GM12878 (cell line): ENCODE results near the gene SLC25A11. TPM values are rescaled to one million over a fixed set of nuclear protein-coding genes. Genes with fewer than 3 reads are reported as not detected.

Experiments
- ATAC-seq: fragments of 200-7000 bp; cut with Tn5 transposase; 3 replicates; pipeline ENCODE4 v1.9.1; 2020; ENCODE audit warnings: mild to moderate bottlenecking, moderate library complexity
- BruUV-seq: library from RNA; stranded (reverse); fragments of 400-500 nt; replicated peaks from 2 replicates; lab custom pipeline; 2021; lab: Mats Ljungman, UMichigan
- CTCF ChIA-PET: fragments of 300-600 bp; sonication (Branson Sonifier 250); formaldehyde crosslinking; extraction: SDS; loops from one replicate; lab custom pipeline; 2021; ENCODE audit warnings: inconsistent platforms; lab: Yijun Ruan, JAX
- POLR2A ChIA-PET: fragments of 350-600 bp; formaldehyde crosslinking; extraction: SDS; loops from one replicate; lab custom pipeline; 2021; ENCODE audit warnings: inconsistent platforms; lab: Charles Lee
- RAD21 ChIA-PET: fragments of 300-600 bp; sonication (Branson Sonifier 250); formaldehyde crosslinking; loops from one replicate; lab custom pipeline; 2023; ENCODE audit warnings: antibody characterized with exemption; ENCODE audit not compliant: unreplicated experiment; lab: Charles Lee
- SMC1A ChIA-PET: fragments of 300-600 bp; sonication (Branson Sonifier 250); formaldehyde crosslinking; loops from one replicate; lab custom pipeline; 2023; ENCODE audit not compliant: unreplicated experiment, uncharacterized antibody; lab: Charles Lee
- DNase-seq: peaks from one replicate; pipeline ENCODE4 v3.0.0-alpha.2; 2011; ENCODE audit warnings: low read depth, low spot score
- FAIRE-seq: peaks from 3 replicates; lab custom pipeline; 2011; peaks lifted over from hg19 to GRCh38; lab: Jason Lieb, UNC
- H2AFZ ChIP-seq: 2 replicates; pipeline ENCODE4 v1.6.0; 2011; ENCODE audit warnings: low read depth, low read length, control low read depth; ENCODE audit not compliant: control insufficient read depth
- H3K27ac ChIP-seq: 2 replicates; pipeline ENCODE4 v1.5.1; 2011; ENCODE audit warnings: control low read depth; ENCODE audit not compliant: control insufficient read depth, insufficient read depth
- H3K27me3 ChIP-seq, 2 experiments: replicated peaks in 1 of 2; 2 replicates each; pipeline versions ENCODE4 v1.6.0 to v1.6.1; 2011; ENCODE audit warnings: low read length in 1 of 2; ENCODE audit not compliant: control insufficient read depth in 2 of 2, insufficient read depth in 2 of 2
- H3K36me3 ChIP-seq, 2 experiments: 2 replicates each; pipeline ENCODE4 v1.5.1; 2011; ENCODE audit warnings: low read length in 1 of 2; ENCODE audit not compliant: control insufficient read depth in 2 of 2, insufficient read depth in 2 of 2
- H3K4me1 ChIP-seq: 2 replicates; pipeline ENCODE4 v1.6.1; 2011; ENCODE audit warnings: mild to moderate bottlenecking, low read length, moderate library complexity, mixed read lengths; ENCODE audit not compliant: control insufficient read depth, insufficient read depth
- H3K4me2 ChIP-seq: 2 replicates; pipeline ENCODE4 v1.6.0; 2011; ENCODE audit warnings: control low read depth; ENCODE audit not compliant: control insufficient read depth, insufficient read depth
- H3K4me3 ChIP-seq: fragments of 200-600 bp; sonication (generic); 2 replicates; pipeline ENCODE4 v1.5.1; 2016
- H3K79me2 ChIP-seq: 2 replicates; pipeline ENCODE4 v1.6.0; 2011; ENCODE audit warnings: low read length; ENCODE audit not compliant: control insufficient read depth, insufficient read depth
- H3K9ac ChIP-seq: 2 replicates; pipeline ENCODE4 v1.8.0; 2011; ENCODE audit warnings: low read length, control low read depth, mixed read lengths; ENCODE audit not compliant: control insufficient read depth, insufficient read depth
- H3K9me3 ChIP-seq: replicated peaks from 3 replicates; pipeline ENCODE4 v1.5.1; 2011; ENCODE audit warnings: mild to moderate bottlenecking, low read length; ENCODE audit not compliant: control insufficient read depth, insufficient read depth
- H4K20me1 ChIP-seq: 2 replicates; pipeline ENCODE4 v1.6.0; 2011; ENCODE audit not compliant: control insufficient read depth, insufficient read depth
- CBX5 ChIP-seq: sonication (generic); IDR thresholded peaks from 2 replicates; pipeline ENCODE4 v1.6.1; 2016; ENCODE audit warnings: low read depth, moderate library complexity, mild to moderate bottlenecking, inconsistent platforms
- PML ChIP-seq: IDR thresholded peaks from 2 replicates; pipeline ENCODE4 v1.6.1; 2012; ENCODE audit warnings: low read length, inconsistent platforms
- RAD21 ChIP-seq: IDR thresholded peaks from 2 replicates; pipeline ENCODE4 v1.6.1; 2011; ENCODE audit warnings: mild to moderate bottlenecking, low read depth, low read length, moderate library complexity; ENCODE audit not compliant: insufficient read depth
- RUNX3 ChIP-seq: IDR thresholded peaks from 2 replicates; pipeline ENCODE4 v1.6.1; 2012; ENCODE audit warnings: low read length, inconsistent platforms
- SMAD5 ChIP-seq: IDR thresholded peaks from 2 replicates; pipeline ENCODE4 v1.6.1; 2016; ENCODE audit warnings: antibody characterized with exemption, low read depth
- STAT3 ChIP-seq: IDR thresholded peaks from 2 replicates; pipeline ENCODE4 v1.6.1; 2011; ENCODE audit warnings: low read depth, low read length, improper control_type of control experiment
- WGBS: methylation state at CpG from one replicate; pipeline ENCODE4 v1.1.6; 2016; ENCODE audit warnings: low lambda C conversion rate; ENCODE audit not compliant: insufficient replicate concordance, insufficient coverage; ENCODE audit errors: missing lambda C conversion rate; 5-methylcytosine and 5-hydroxymethylcytosine counted together
- in situ Hi-C: fragments of 300-500 bp; cut with MboI; formaldehyde crosslinking; loops from 9 replicates; pipeline ENCODE4 v1.14.3; 2018; ENCODE audit warnings: mixed read lengths
- intact Hi-C: fragments of 100-400 bp; cut with micrococcal nuclease; formaldehyde crosslinking; loops from one replicate; pipeline ENCODE4 v1.14.2; 2022; ENCODE audit not compliant: unreplicated experiment
- polyA plus RNA-seq, 11 experiments: library from polyadenylated mRNA; depleted of rRNA in 4 of 11; unstranded in 6 of 11; stranded (reverse) in 5 of 11; fragments of >200 nt; fragmentation: Nextera tagmentation in 4 of 11; fragmentation: Illumina TruSeq in 1 of 11; extraction: Ambion mirVana in 4 of 11; extraction: Trizol in 1 of 11; gene quantifications; 1 replicate in 1 of 11; 2 replicates in 10 of 11; pipeline versions ENCODE4 v1.2.1 to v1.2.3, GENCODE V29; 2011 to 2016; ENCODE audit warnings: inconsistent platforms in 2 of 11, missing spikeins in 2 of 11, low read depth in 1 of 11
- total RNA-seq, 4 experiments: library from RNA; depleted of rRNA in 3 of 4; stranded (reverse); fragments of >200 nt in 3 of 4; fragmentation: Illumina TruSeq in 1 of 4; extraction: Trizol in 1 of 4; gene quantifications; 2 replicates each; pipeline versions ENCODE4 v1.2.1 to v1.2.3, GENCODE V29; 2013 to 2021
- TF ChIP-seq, protein P1 (sequence below), 3 experiments: IDR thresholded peaks in 2 of 3; conservative IDR thresholded peaks in 1 of 3; 2 replicates each; pipeline ENCODE4 v1.5.1; 2011; ENCODE audit warnings: low read depth in 3 of 3, low read length in 3 of 3, mild to moderate bottlenecking in 3 of 3, control low read depth in 2 of 3, moderate library complexity in 2 of 3, inconsistent platforms in 1 of 3, mixed read lengths in 1 of 3; ENCODE audit not compliant: control insufficient read depth in 2 of 3, insufficient read depth in 1 of 3; ENCODE audit errors: extremely low read depth in 1 of 3
- TF ChIP-seq, protein P2 (sequence below): IDR thresholded peaks from 2 replicates; pipeline ENCODE4 v1.6.1; 2012; ENCODE audit warnings: improper control_type of control experiment, low read depth, low read length; ENCODE audit not compliant: insufficient replicate concordance
- TF ChIP-seq, protein P3 (sequence below): fragments of 450-650 bp; IDR thresholded peaks from 2 replicates; pipeline ENCODE4 v1.6.1; 2018; ENCODE audit warnings: borderline replicate concordance, mild to moderate bottlenecking; ENCODE audit not compliant: partially characterized antibody
- TF ChIP-seq, protein P4 (sequence below): fragments of 450-650 bp; IDR thresholded peaks from 2 replicates; pipeline ENCODE4 v1.6.1; 2017; ENCODE audit warnings: mild to moderate bottlenecking, moderate library complexity

The SLC25A11 gene
- total and polyA plus RNA-seq, 10 of the 15 experiments (the other 5 are each of a cell fraction or from before 2014, with no cell fraction given) = 5.8 to 142 (median 65.0) TPM

DNA sequence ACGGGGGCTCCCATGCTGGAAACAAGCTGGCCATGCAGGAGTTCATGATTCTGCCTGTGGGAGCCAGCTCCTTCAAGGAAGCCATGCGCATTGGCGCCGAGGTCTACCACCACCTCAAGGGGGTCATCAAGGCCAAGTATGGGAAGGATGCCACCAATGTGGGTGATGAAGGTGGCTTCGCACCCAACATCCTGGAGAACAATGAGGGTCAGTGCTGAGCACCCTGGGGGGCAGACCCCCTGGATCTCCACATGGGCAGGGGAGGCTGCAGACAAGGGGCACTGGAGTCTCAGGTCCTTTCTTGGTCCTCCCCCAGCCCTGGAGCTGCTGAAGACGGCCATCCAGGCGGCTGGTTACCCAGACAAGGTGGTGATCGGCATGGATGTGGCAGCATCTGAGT, 15.2 kb upstream of the SLC25A11 start:
- Histone ChIP-seq H3K79me2 (peaks cover 14% of the 10 kb centered on the region), H3K9me3 (no peaks in the 10 kb centered on the region), H3K4me1 (peaks cover 17% of the 10 kb centered on the region), H2AFZ (no peak overlapping the region), H3K36me3 (peaks cover 4 to 6% of the 10 kb centered on the region in 2 experiments), H3K4me3 (no peak overlapping the region), H3K4me2 (no peak overlapping the region), H3K27me3 (no peaks in the 10 kb centered on the region), H3K27ac (no peak overlapping the region), H4K20me1 (no peaks in the 10 kb centered on the region), H3K9ac (no peak overlapping the region)
- ChIA-PET CTCF (interaction anchor here (1.3 to 3.8 kb wide), 3 partner anchors 12 to 46 kb away, joined by 3 to 21 read pairs (median 16); partner anchors contain the start of gene SPAG7), SMC1A (no interaction called here), POLR2A (interaction anchor here (0.7 to 17.5 kb wide), 4 partner anchors 10 to 435 kb away, joined by 3 to 272 read pairs (median 6); partner anchors contain the start of gene SPAG7), RAD21 (no interaction called here)
- ATAC-seq = no peak
- DNase-seq = no peak
- in situ Hi-C loops (no loop called here), intact Hi-C loops (no loop called here)
- WGBS = 97% methylated on average over 8 of the region's 8 CpGs
- FAIRE-seq = no peak
- no TSS peak for BruUV-seq
- TF ChIP-seq, protein P1, sequence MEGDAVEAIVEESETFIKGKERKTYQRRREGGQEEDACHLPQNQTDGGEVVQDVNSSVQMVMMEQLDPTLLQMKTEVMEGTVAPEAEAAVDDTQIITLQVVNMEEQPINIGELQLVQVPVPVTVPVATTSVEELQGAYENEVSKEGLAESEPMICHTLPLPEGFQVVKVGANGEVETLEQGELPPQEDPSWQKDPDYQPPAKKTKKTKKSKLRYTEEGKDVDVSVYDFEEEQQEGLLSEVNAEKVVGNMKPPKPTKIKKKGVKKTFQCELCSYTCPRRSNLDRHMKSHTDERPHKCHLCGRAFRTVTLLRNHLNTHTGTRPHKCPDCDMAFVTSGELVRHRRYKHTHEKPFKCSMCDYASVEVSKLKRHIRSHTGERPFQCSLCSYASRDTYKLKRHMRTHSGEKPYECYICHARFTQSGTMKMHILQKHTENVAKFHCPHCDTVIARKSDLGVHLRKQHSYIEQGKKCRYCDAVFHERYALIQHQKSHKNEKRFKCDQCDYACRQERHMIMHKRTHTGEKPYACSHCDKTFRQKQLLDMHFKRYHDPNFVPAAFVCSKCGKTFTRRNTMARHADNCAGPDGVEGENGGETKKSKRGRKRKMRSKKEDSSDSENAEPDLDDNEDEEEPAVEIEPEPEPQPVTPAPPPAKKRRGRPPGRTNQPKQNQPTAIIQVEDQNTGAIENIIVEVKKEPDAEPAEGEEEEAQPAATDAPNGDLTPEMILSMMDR (IDR thresholded peaks at IDR 0.05 in 2 of 3, conservative IDR thresholded peaks at IDR 0.05 in 1 of 3; ENCODE audit: control insufficient read depth in 2 of 3, extremely low read depth in 1 of 3, insufficient read depth in 1 of 3, low read depth in 3 of 3, low read length in 3 of 3) = no peak
- no peak for TF ChIP-seq SMAD5
- TF ChIP-seq RUNX3 = no peak
- TF ChIP-seq, protein P2, sequence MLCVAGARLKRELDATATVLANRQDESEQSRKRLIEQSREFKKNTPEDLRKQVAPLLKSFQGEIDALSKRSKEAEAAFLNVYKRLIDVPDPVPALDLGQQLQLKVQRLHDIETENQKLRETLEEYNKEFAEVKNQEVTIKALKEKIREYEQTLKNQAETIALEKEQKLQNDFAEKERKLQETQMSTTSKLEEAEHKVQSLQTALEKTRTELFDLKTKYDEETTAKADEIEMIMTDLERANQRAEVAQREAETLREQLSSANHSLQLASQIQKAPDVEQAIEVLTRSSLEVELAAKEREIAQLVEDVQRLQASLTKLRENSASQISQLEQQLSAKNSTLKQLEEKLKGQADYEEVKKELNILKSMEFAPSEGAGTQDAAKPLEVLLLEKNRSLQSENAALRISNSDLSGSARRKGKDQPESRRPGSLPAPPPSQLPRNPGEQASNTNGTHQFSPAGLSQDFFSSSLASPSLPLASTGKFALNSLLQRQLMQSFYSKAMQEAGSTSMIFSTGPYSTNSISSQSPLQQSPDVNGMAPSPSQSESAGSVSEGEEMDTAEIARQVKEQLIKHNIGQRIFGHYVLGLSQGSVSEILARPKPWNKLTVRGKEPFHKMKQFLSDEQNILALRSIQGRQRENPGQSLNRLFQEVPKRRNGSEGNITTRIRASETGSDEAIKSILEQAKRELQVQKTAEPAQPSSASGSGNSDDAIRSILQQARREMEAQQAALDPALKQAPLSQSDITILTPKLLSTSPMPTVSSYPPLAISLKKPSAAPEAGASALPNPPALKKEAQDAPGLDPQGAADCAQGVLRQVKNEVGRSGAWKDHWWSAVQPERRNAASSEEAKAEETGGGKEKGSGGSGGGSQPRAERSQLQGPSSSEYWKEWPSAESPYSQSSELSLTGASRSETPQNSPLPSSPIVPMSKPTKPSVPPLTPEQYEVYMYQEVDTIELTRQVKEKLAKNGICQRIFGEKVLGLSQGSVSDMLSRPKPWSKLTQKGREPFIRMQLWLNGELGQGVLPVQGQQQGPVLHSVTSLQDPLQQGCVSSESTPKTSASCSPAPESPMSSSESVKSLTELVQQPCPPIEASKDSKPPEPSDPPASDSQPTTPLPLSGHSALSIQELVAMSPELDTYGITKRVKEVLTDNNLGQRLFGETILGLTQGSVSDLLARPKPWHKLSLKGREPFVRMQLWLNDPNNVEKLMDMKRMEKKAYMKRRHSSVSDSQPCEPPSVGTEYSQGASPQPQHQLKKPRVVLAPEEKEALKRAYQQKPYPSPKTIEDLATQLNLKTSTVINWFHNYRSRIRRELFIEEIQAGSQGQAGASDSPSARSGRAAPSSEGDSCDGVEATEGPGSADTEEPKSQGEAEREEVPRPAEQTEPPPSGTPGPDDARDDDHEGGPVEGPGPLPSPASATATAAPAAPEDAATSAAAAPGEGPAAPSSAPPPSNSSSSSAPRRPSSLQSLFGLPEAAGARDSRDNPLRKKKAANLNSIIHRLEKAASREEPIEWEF = no peak
- TF ChIP-seq PML = no peak
- no peak for TF ChIP-seq RAD21
- TF ChIP-seq, protein P3, sequence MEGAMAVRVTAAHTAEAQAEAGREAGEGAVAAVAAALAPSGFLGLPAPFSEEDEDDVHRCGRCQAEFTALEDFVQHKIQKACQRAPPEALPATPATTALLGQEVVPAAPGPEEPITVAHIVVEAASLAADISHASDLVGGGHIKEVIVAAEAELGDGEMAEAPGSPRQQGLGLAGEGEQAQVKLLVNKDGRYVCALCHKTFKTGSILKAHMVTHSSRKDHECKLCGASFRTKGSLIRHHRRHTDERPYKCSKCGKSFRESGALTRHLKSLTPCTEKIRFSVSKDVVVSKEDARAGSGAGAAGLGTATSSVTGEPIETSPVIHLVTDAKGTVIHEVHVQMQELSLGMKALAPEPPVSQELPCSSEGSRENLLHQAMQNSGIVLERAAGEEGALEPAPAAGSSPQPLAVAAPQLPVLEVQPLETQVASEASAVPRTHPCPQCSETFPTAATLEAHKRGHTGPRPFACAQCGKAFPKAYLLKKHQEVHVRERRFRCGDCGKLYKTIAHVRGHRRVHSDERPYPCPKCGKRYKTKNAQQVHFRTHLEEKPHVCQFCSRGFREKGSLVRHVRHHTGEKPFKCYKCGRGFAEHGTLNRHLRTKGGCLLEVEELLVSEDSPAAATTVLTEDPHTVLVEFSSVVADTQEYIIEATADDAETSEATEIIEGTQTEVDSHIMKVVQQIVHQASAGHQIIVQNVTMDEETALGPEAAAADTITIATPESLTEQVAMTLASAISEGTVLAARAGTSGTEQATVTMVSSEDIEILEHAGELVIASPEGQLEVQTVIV = no peak
- no peak for TF ChIP-seq STAT3
- no peak for TF ChIP-seq CBX5
- TF ChIP-seq, protein P4, sequence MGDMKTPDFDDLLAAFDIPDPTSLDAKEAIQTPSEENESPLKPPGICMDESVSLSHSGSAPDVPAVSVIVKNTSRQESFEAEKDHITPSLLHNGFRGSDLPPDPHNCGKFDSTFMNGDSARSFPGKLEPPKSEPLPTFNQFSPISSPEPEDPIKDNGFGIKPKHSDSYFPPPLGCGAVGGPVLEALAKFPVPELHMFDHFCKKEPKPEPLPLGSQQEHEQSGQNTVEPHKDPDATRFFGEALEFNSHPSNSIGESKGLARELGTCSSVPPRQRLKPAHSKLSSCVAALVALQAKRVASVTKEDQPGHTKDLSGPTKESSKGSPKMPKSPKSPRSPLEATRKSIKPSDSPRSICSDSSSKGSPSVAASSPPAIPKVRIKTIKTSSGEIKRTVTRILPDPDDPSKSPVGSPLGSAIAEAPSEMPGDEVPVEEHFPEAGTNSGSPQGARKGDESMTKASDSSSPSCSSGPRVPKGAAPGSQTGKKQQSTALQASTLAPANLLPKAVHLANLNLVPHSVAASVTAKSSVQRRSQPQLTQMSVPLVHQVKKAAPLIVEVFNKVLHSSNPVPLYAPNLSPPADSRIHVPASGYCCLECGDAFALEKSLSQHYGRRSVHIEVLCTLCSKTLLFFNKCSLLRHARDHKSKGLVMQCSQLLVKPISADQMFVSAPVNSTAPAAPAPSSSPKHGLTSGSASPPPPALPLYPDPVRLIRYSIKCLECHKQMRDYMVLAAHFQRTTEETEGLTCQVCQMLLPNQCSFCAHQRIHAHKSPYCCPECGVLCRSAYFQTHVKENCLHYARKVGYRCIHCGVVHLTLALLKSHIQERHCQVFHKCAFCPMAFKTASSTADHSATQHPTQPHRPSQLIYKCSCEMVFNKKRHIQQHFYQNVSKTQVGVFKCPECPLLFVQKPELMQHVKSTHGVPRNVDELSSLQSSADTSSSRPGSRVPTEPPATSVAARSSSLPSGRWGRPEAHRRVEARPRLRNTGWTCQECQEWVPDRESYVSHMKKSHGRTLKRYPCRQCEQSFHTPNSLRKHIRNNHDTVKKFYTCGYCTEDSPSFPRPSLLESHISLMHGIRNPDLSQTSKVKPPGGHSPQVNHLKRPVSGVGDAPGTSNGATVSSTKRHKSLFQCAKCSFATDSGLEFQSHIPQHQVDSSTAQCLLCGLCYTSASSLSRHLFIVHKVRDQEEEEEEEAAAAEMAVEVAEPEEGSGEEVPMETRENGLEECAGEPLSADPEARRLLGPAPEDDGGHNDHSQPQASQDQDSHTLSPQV = no peak
